OCI-LY1 (cell line): ENCODE data around the gene PRMT7.

Experiments used
- CTCF ChIP-seq: fragments of 200-600 bp; sonication (generic), shearing (Covaris generic); IDR thresholded peaks from 2 replicates; pipeline ENCODE4 v1.5.1; 2017; ENCODE audit warnings: mild to moderate bottlenecking, antibody characterized with exemption, low read length, moderate library complexity, mixed read lengths
- EZH2 ChIP-seq: fragments of 200-600 bp; sonication (generic), shearing (Covaris generic); IDR thresholded peaks from 2 replicates; pipeline ENCODE4 v1.8.0; 2017; ENCODE audit warnings: borderline replicate concordance, mixed run types, mild to moderate bottlenecking, antibody characterized with exemption, low read length, moderate library complexity, mixed read lengths

GRCh38 chr16:68287276-68288251, 23.3 kb upstream of the PRMT7 start:
- TF ChIP-seq CTCF = no peak
- TF ChIP-seq EZH2 = no peak
